Esophagus squamous epithelium (tissue), 5 donors: Measurements from ENCODE around the gene MRPL54. TPM values are rescaled to one million over a fixed set of nuclear protein-coding genes. Genes with fewer than 3 reads are reported as not detected.

Experiments used
- DNase-seq: peaks from one replicate; lab custom pipeline; 2025; lab: John Stamatoyannopoulos, UW
- H3K27ac ChIP-seq, 4 donors: fragments of 200-600 bp; sonication (generic); one replicate each; pipeline ENCODE4 v1.5.1; 2016 to 2019; ENCODE audit warnings: mild to moderate bottlenecking in 1 of 4
- H3K27me3 ChIP-seq, 4 donors: fragments of 200-600 bp; sonication (generic); 1 replicate in 3 of 4; 2 replicates in 1 of 4; pipeline versions ENCODE4 v1.5.1 to v1.6.0; 2017 to 2021; ENCODE audit warnings: antibody characterized with exemption in 1 of 4
- H3K36me3 ChIP-seq, 3 donors: fragments of 200-600 bp; sonication (generic); one replicate each; pipeline ENCODE4 v1.5.1; 2016 to 2019
- H3K4me1 ChIP-seq, 3 donors: fragments of 200-600 bp; sonication (generic); one replicate each; pipeline ENCODE4 v1.5.1; 2017 to 2019
- H3K4me3 ChIP-seq, 4 donors: fragments of 200-600 bp; sonication (generic); 1 replicate in 3 of 4; 2 replicates in 1 of 4; pipeline ENCODE4 v1.5.1; 2016 to 2019; ENCODE audit warnings: mild to moderate bottlenecking in 2 of 4, moderate library complexity in 1 of 4
- H3K9me3 ChIP-seq, 3 donors: fragments of 200-600 bp; sonication (generic); one replicate each; pipeline ENCODE4 v1.5.1; 2016 to 2019
- POLR2A ChIP-seq, 4 donors: fragments of 450-650 bp; IDR thresholded peaks; one replicate each; pipeline ENCODE4 v1.6.1; 2017; ENCODE audit warnings: antibody characterized with exemption in 4 of 4, mild to moderate bottlenecking in 4 of 4, moderate library complexity in 3 of 4
- WGBS, 2 donors: methylation state at CpG; one replicate each; pipeline ENCODE4 v1.1.5; 2018; 5-methylcytosine and 5-hydroxymethylcytosine counted together
- intact Hi-C: fragments of 100-400 bp; cut with DNase I; formaldehyde crosslinking; loops from one replicate; pipeline ENCODE4 v1.15.0; 2022
- total RNA-seq, 4 donors: library from RNA; depleted of rRNA; stranded (reverse); fragments of >200 nt; gene quantifications; one replicate each; pipeline ENCODE4 v1.1.0, GENCODE V29; 2016
- TF ChIP-seq, protein P1 (sequence below), 6 experiments: fragments of 450-650 bp in 4 of 6; fragments of 200-600 bp in 2 of 6; sonication (generic) in 2 of 6; IDR thresholded peaks; one replicate each; pipeline ENCODE4 v1.5.1; 2016 to 2019; ENCODE audit warnings: antibody characterized with exemption in 6 of 6, mild to moderate bottlenecking in 4 of 6, moderate library complexity in 4 of 6
- donor health status: DM: yes; HTN: yes; CAD: no.

MRPL54 gene
- total RNA-seq, 4 donors from 2014 or later, result 50.2 to 79.9 (median 60.9) TPM

DNA sequence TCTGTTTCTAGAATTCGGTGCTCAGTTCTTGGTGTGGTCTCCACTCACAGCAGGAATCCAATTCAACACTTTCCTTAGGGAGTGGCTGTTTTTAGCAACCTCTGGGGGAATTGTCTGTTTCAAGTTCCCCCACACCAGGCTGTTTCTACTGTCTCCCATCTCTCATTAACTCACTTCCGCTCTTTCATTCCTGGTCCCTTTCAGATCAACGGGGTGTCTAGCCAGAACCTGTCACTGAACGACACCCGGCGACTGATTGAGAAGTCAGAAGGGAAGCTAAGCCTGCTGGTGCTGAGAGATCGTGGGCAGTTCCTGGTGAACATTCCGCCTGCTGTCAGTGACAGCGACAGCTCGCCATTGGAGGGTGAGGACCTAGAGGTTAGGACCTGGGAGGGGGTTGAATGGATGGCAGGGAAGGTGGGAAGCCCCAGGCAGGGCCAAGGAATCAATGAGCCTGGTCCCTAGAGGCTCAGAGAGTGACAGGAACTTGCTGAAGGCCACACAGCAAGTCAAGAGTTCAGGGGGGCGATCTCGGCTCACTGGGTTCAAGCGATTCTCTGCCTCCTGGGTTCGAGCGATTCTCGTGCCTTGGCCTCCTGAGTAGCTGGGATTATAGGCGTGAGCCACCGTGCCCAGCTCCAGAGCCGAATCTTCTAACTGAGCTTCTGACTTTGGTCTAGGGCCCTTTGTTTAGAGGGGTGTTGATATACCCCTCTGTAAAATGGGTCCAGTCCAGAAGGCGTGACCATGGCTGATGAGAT is 28.8 kb upstream of the MRPL54 start:
- H3K27me3 ChIP-seq, result peaks cover 0 to 5% (median 0%) of the 10 kb centered on the region in 4 donors
- WGBS, 2 donors, result 69 to 84% methylated on average over 12 to 13 of the region's 20 CpGs
- intact Hi-C loops, result no loop called here
- no peak for TF ChIP-seq POLR2A (IDR thresholded peaks at IDR 0.05)
- TF ChIP-seq, protein P1, sequence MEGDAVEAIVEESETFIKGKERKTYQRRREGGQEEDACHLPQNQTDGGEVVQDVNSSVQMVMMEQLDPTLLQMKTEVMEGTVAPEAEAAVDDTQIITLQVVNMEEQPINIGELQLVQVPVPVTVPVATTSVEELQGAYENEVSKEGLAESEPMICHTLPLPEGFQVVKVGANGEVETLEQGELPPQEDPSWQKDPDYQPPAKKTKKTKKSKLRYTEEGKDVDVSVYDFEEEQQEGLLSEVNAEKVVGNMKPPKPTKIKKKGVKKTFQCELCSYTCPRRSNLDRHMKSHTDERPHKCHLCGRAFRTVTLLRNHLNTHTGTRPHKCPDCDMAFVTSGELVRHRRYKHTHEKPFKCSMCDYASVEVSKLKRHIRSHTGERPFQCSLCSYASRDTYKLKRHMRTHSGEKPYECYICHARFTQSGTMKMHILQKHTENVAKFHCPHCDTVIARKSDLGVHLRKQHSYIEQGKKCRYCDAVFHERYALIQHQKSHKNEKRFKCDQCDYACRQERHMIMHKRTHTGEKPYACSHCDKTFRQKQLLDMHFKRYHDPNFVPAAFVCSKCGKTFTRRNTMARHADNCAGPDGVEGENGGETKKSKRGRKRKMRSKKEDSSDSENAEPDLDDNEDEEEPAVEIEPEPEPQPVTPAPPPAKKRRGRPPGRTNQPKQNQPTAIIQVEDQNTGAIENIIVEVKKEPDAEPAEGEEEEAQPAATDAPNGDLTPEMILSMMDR (IDR thresholded peaks at IDR 0.05), result no peak
- no peaks in the 10 kb centered on the region for H3K9me3 ChIP-seq
- no peak overlapping the region for H3K27ac ChIP-seq
- no peak overlapping the region for H3K4me3 ChIP-seq
- H3K4me1 ChIP-seq, result no peaks in the 10 kb centered on the region
- H3K36me3 ChIP-seq, result peaks cover 0 to 49% (median 0%) of the 10 kb centered on the region in 3 donors
- DNase-seq, result no peak

DNA sequence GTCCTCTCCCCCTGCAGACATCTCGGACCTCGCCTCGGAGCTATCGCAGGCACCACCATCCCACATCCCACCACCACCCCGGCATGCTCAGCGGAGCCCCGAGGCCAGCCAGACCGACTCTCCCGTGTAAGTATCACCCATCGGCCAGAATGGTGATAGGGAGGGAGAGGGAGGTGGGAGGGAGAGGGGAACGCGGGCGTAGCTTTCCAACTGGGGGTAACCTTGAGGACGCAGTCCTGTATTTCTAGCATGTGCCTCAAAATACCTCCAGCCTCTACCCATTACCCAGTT is 28.2 kb upstream of the MRPL54 start:
- Histone ChIP-seq H3K9me3 (no peaks in the 10 kb centered on the region), H3K36me3 (peaks cover 0 to 55% (median 0%) of the 10 kb centered on the region in 3 donors), H3K4me3 (no peak overlapping the region), H3K4me1 (no peaks in the 10 kb centered on the region), H3K27me3 (peaks cover 0 to 5% (median 0%) of the 10 kb centered on the region in 4 donors), H3K27ac (no peak overlapping the region)
- intact Hi-C loops, result no loop called here
- 87 to 91% methylated on average over 4 to 8 of the region's 14 CpGs for WGBS, 2 donors
- no peak for DNase-seq
- TF ChIP-seq, protein P1 (IDR thresholded peaks at IDR 0.05), result no peak
- no peak for TF ChIP-seq POLR2A (IDR thresholded peaks at IDR 0.05)

DNA sequence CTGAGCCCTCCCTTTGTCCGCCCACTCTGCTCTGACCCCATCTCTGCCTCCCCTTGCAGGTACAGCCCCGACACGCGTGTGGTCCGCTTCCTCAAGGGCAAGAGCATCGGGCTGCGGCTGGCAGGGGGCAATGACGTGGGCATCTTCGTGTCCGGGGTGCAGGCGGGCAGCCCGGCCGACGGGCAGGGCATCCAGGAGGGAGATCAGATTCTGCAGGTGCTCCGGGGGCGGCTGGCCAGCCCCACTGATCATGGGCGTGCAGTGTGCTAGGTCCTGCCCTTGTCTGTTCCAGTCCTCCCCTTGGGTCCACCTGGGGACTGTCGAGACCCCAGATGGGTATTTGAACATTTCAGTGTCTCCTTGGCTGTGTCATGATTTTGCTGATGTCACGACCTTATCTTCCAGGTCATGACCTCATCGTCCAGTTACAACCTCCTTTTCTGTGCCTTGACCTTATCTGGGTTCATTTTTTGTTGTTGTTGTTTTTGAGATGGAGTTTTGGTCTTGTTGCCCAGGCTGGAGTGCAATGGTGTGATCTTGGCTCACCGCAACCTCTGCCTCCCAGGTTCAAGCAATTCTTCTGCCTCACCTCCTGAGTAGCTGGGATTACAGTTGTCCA is 26.3 kb upstream of the MRPL54 start:
- TF ChIP-seq, protein P1 (IDR thresholded peaks at IDR 0.05), result no peak
- no peak for TF ChIP-seq POLR2A (IDR thresholded peaks at IDR 0.05)
- no peaks in the 10 kb centered on the region for H3K9me3 ChIP-seq
- H3K4me3 ChIP-seq, result no peak overlapping the region
- H3K27ac ChIP-seq, result no peak overlapping the region
- intact Hi-C loops, result no loop called here
- no peak for DNase-seq
- peaks cover 0 to 46% (median 0%) of the 10 kb centered on the region in 3 donors for H3K36me3 ChIP-seq
- H3K27me3 ChIP-seq, result peaks cover 0 to 5% (median 0%) of the 10 kb centered on the region in 4 donors
- H3K4me1 ChIP-seq, result no peaks in the 10 kb centered on the region
- 68 to 78% methylated on average over 6 to 16 of the region's 21 CpGs for WGBS, 2 donors

DNA sequence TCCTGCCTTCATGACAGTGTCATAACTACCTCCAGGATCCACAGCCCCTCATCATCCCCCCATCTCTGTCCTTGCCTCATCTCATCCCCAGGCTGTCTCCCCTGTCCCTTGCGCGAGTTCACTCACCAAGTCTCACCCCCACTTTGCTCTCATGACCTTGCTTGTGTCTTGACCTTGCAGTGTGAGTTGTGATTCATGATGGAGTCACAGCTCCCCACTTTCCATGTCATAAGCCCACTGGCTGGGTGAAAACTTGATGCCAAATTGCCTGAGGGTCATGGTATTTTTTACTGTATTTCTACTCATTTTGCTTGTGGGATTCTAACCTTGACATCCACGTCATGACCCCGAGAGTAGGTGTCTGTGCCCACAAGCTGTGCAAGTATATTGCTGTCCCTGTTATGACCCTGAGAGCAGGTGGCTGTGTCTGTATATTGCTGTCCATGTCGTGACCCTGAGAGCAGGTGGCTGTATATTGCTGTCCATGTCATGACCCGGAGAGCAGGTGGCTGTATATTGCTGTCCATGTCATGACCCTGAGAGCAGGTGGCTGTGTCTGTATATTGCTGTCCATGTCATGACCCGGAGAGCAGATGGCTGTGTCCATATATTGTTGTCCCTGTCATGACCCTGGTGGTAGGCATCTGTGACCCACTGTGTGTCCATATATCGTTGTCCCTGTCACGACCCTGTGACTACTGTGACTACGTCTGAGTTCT is 24.8 kb upstream of the MRPL54 start:
- H3K9me3 ChIP-seq, result no peaks in the 10 kb centered on the region
- H3K27me3 ChIP-seq, result peaks cover 0 to 5% (median 0%) of the 10 kb centered on the region in 4 donors
- no peak overlapping the region for H3K4me3 ChIP-seq
- TF ChIP-seq, protein P1 (IDR thresholded peaks at IDR 0.05), result no peak
- TF ChIP-seq POLR2A (IDR thresholded peaks at IDR 0.05), result no peak
- H3K4me1 ChIP-seq, result no peaks in the 10 kb centered on the region
- WGBS, 2 donors, result 81 to 90% methylated on average over 6 to 10 of the region's 10 CpGs
- peaks cover 0 to 46% (median 0%) of the 10 kb centered on the region in 3 donors for H3K36me3 ChIP-seq
- intact Hi-C loops, result no loop called here
- no peak overlapping the region for H3K27ac ChIP-seq
- DNase-seq, result no peak
